ENCODE data around the gene PLEK2.
"Not testable (repeated sequence)": the region's sequence is repeated elsewhere in the genome, so short reads cannot be mapped to it uniquely, and the experiment has no call there.

DNA sequence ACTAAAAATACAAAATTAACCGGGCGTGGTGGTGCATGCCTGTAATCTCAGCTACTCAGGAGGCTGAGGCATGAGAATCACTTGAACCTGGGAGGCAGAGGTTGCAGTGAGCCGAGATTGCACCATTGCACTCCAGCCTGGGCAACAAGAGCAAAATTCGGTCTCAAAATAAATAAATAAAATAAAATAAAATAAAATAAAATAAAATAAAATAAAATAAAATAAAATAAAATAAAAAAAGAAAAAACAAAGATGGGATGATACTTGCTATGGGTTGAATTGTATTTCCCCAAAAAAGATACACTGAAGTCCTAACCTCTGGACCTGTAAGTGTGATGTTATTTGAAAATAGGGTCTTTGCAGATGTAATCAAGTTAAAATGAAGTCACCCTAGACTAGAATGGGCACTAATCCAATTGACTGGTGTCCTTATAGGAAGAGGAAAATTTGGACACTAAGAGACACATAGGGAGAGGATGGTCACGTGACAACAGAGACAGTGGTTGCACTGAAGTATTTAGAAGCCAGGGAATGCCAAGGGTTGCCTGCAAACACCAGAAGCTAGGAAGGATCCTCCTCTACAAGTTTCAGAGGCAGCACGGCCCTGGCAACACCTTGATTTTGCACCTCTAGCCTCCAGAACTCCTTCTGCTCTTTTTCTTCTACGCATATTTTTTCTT lies 3.7 kb downstream of the PLEK2 start:
- not testable (repeated sequence) for TF ChIP-seq EZH2 (IDR thresholded peaks at IDR 0.05; ENCODE audit: borderline replicate concordance, low read depth, low read length, severe bottlenecking); POLR2A (IDR thresholded peaks at IDR 0.05; ENCODE audit: low read depth, low read length); POLR2AphosphoS5 (IDR thresholded peaks at IDR 0.05; ENCODE audit: insufficient read depth, low read depth, low read length); GATA2 (IDR thresholded peaks at IDR 0.05; ENCODE audit: insufficient read depth, insufficient read length, low read depth, low read length); MYC (IDR thresholded peaks at IDR 0.05; ENCODE audit: low read depth, low read length); JUN (IDR thresholded peaks at IDR 0.05; ENCODE audit: borderline replicate concordance, insufficient read depth, insufficient read length, low read depth)
- TF ChIP-seq, protein P1, sequence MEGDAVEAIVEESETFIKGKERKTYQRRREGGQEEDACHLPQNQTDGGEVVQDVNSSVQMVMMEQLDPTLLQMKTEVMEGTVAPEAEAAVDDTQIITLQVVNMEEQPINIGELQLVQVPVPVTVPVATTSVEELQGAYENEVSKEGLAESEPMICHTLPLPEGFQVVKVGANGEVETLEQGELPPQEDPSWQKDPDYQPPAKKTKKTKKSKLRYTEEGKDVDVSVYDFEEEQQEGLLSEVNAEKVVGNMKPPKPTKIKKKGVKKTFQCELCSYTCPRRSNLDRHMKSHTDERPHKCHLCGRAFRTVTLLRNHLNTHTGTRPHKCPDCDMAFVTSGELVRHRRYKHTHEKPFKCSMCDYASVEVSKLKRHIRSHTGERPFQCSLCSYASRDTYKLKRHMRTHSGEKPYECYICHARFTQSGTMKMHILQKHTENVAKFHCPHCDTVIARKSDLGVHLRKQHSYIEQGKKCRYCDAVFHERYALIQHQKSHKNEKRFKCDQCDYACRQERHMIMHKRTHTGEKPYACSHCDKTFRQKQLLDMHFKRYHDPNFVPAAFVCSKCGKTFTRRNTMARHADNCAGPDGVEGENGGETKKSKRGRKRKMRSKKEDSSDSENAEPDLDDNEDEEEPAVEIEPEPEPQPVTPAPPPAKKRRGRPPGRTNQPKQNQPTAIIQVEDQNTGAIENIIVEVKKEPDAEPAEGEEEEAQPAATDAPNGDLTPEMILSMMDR (IDR thresholded peaks at IDR 0.05; ENCODE audit: extremely low read depth in 1 of 2, insufficient read depth in 1 of 2, low read depth in 1 of 2, low read length in 2 of 2) = not testable (repeated sequence)
- TF ChIP-seq, protein P2, sequence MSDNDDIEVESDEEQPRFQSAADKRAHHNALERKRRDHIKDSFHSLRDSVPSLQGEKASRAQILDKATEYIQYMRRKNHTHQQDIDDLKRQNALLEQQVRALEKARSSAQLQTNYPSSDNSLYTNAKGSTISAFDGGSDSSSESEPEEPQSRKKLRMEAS (IDR thresholded peaks at IDR 0.05; ENCODE audit: insufficient read depth, insufficient read length) = not testable (repeated sequence)
